Kidney (tissue), 14 donors: ENCODE measurements around the gene WDR73. TPM values are rescaled to one million over a fixed set of nuclear protein-coding genes. Genes with fewer than 3 reads are reported as not detected.

ENCODE experiments used
- DNase-seq, 5 donors: peaks; one replicate each; pipeline ENCODE4 v3.0.0-alpha.2; 2013 to 2020
- FAIRE-seq: peaks from 2 replicates; lab custom pipeline; 2012; peaks lifted over from hg19 to GRCh38; lab: Jason Lieb, UNC
- H3K27ac ChIP-seq, 2 donors: one replicate each; pipeline ENCODE4 v1.7.0; 2013; ENCODE audit warnings: low read depth in 2 of 2, low read length in 2 of 2, inconsistent platforms in 1 of 2
- H3K27me3 ChIP-seq: one replicate; pipeline ENCODE4 v1.7.1; 2013; ENCODE audit warnings: low read length, inconsistent platforms; ENCODE audit not compliant: control insufficient read depth, insufficient read depth
- H3K36me3 ChIP-seq, 3 donors: one replicate each; pipeline versions ENCODE4 v1.7.0 to v1.7.1; 2013; ENCODE audit warnings: low read length in 3 of 3, control low read depth in 1 of 3, inconsistent platforms in 1 of 3; ENCODE audit not compliant: insufficient read depth in 3 of 3, control insufficient read depth in 2 of 3
- H3K4me1 ChIP-seq, 3 donors: one replicate each; pipeline versions ENCODE4 v1.7.0 to v1.7.1; 2013; ENCODE audit warnings: low read length in 3 of 3, inconsistent platforms in 1 of 3, low read depth in 1 of 3; ENCODE audit not compliant: control insufficient read depth in 2 of 3, insufficient read depth in 2 of 3
- H3K4me3 ChIP-seq, 3 donors: one replicate each; pipeline versions ENCODE4 v1.7.0 to v1.8.1; 2013; ENCODE audit warnings: low read length in 3 of 3, control low read depth in 1 of 3, inconsistent platforms in 1 of 3
- H3K9ac ChIP-seq, 3 donors: one replicate each; pipeline versions ENCODE4 v1.7.0 to v1.7.1; 2013; ENCODE audit warnings: low read length in 3 of 3, control low read depth in 1 of 3, inconsistent platforms in 1 of 3
- H3K9me3 ChIP-seq, 3 donors: one replicate each; pipeline versions ENCODE4 v1.7.0 to v1.7.1; 2013; ENCODE audit warnings: low read length in 3 of 3, control low read depth in 1 of 3, inconsistent platforms in 1 of 3; ENCODE audit not compliant: control insufficient read depth in 2 of 3, insufficient read depth in 1 of 3
- CTCF ChIP-seq: IDR thresholded peaks from 3 replicates; pipeline ENCODE4 v1.5.1; 2012; ENCODE audit warnings: mild to moderate bottlenecking, moderate library complexity, borderline replicate concordance; ENCODE audit not compliant: insufficient read depth; ENCODE audit errors: extremely low read depth
- intact Hi-C: fragments of 100-400 bp; cut with DNase I; formaldehyde crosslinking; loops from one replicate; pipeline ENCODE4 v1.11.1; 2022
- polyA plus RNA-seq: library from polyadenylated mRNA; stranded (reverse); fragments of 350-450 nt; fragmentation: Illumina TruSeq; extraction: RNeasy Lipid Tissue Mini Kit (QIAGEN cat#74804); gene quantifications from one replicate; pipeline ENCODE4 v1.2.3, GENCODE V29; 2014; ENCODE audit warnings: low read depth, low replicate concordance; ENCODE audit not compliant: insufficient read depth
- total RNA-seq: library from RNA; stranded (reverse); fragmentation: NEBNext Ultra II Directional; extraction: Animal tissue kit (Norgen Biotek cat#: 25700); gene quantifications from one replicate; pipeline ENCODE4 v1.2.1, GENCODE V29; 2021
- donor health status: control.
- donor health status: control.
- donor health status: control.
- donor health status: control.
- donor health status: control.
- donor health status: DM: yes; HTN: yes; CAD: no.
- donor health status: Normal renal cell carcinoma (clear cell type).

WDR73 gene
- total and polyA plus RNA-seq, 2 donors from 2014 or later = 26.2 to 39.2 TPM

- TF ChIP-seq CTCF = no peak
- peaks cover 0 to 31% (median 11%) of the 10 kb centered on the region in 3 donors for H3K4me1 ChIP-seq
- intact Hi-C loops = no loop called here
- peak overlapping the region; percentile 78 to 93 for H3K27ac ChIP-seq
- FAIRE-seq = no peak
- H3K4me3 ChIP-seq = peak overlapping the region; percentile 97 to 99 (median 99)
- no peaks in the 10 kb centered on the region for H3K9me3 ChIP-seq
- H3K36me3 ChIP-seq = peaks cover 4 to 23% (median 18%) of the 10 kb centered on the region in 3 donors
- no peaks in the 10 kb centered on the region for H3K27me3 ChIP-seq
- DNase-seq = no peak
- H3K9ac ChIP-seq = peak overlapping the region; percentile 94 to 97 (median 96)
These were observed 536 bp downstream of the WDR73 start for GRCh38 chr15:84653584-84653909.

DNA sequence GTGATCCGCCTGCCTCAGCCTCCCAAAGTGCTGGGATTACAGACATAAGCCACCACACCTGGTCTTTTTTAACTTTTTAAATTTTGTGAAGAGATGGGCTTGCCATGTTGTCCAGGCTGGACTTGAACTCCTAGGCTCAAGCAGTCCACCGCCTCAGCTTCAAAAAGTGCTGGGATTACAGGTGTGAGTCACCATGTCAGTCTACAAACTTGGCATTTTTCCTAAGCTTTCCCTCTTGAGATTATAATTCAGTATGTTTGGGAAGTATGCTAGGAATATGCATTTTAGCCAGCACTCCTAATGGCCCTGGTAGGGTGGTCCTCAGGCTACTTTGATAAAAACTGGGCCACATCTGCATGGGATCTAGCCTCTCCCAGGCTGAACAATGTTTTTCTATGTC is 4.4 kb downstream of the WDR73 start:
- intact Hi-C loops = no loop called here
- FAIRE-seq (no peak), DNase-seq (no peak)
- peaks cover 0 to 21% (median 5%) of the 10 kb centered on the region in 3 donors for H3K4me1 ChIP-seq
- no peak for TF ChIP-seq CTCF
- H3K27me3 ChIP-seq = no peaks in the 10 kb centered on the region
- peaks cover 7 to 56% (median 45%) of the 10 kb centered on the region in 3 donors for H3K36me3 ChIP-seq
- H3K27ac ChIP-seq = no peak overlapping the region
- H3K9me3 ChIP-seq = no peaks in the 10 kb centered on the region
- no peak overlapping the region for H3K4me3 ChIP-seq
- no peak overlapping the region for H3K9ac ChIP-seq

- Histone ChIP-seq H3K27ac (no peak overlapping the region), H3K36me3 (peaks cover 7 to 56% (median 48%) of the 10 kb centered on the region in 3 donors), H3K4me3 (no peak overlapping the region), H3K9me3 (no peaks in the 10 kb centered on the region), H3K9ac (no peak overlapping the region), H3K27me3 (no peaks in the 10 kb centered on the region), H3K4me1 (peaks cover 0 to 17% (median 4%) of the 10 kb centered on the region in 3 donors)
- no peak for DNase-seq
- FAIRE-seq = no peak
- intact Hi-C loops = no loop called here
- TF ChIP-seq CTCF = no peak
These were observed 5.5 kb downstream of the WDR73 start for GRCh38 chr15:84648539-84648938.

DNA sequence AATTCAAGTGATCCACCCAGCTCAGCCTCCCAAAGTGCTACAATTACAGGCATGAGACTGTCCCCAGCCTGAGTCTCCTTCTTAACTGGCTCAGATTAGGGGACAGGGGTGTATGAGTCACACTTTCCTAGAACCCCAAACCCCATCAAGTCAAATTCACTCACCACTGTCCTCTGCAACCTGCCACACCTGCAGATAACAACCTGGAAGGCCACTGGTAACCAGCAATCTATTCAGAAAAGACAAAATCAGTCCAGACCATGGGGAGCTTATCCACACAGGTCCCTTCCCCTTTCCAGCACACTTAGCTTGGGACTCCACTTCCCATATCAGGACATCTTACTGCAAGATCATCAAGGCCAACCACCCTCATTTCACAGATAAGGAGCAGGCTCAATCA is 6.4 kb downstream of the WDR73 start:
- Histone ChIP-seq H3K9ac (no peak overlapping the region), H3K27me3 (no peaks in the 10 kb centered on the region), H3K9me3 (no peaks in the 10 kb centered on the region), H3K4me1 (peaks cover 0 to 9% (median 0%) of the 10 kb centered on the region in 3 donors), H3K4me3 (no peak overlapping the region), H3K27ac (no peak overlapping the region), H3K36me3 (peaks cover 7 to 63% (median 51%) of the 10 kb centered on the region in 3 donors)
- DNase-seq (no peak), FAIRE-seq (no peak)
- intact Hi-C loops = no loop called here
- TF ChIP-seq CTCF = no peak
